GM21723 (cell line): ENCODE data around the gene CEP350.
"Not testable (repeated sequence)": the region's sequence is repeated elsewhere in the genome, so short reads cannot be mapped to it uniquely, and the experiment has no call there.

Experiments used
- ATAC-seq: cut with Tn5 transposase; IDR thresholded peaks from one replicate; pipeline ENCODE4 v1.9.1; 2021; ENCODE audit warnings: mild to moderate bottlenecking, moderate library complexity; ENCODE audit not compliant: unreplicated experiment

CEP350 gene

GRCh38 chr1:180112984-180113647, 158.5 kb downstream of the CEP350 start:
- ATAC-seq = no peak

GRCh38 chr1:180114396-180114945, 159.9 kb downstream of the CEP350 start:
- ATAC-seq = no peak

- no peak for ATAC-seq
Measured at GRCh38 chr1:180116964-180117763, 162.6 kb downstream of the CEP350 start.

- no peak for ATAC-seq
Measured at GRCh38 chr1:180117764-180118116, 163.1 kb downstream of the CEP350 start.

GRCh38 chr1:180119837-180120236, 165.2 kb downstream of the CEP350 start:
- ATAC-seq = no peak

- no peak for ATAC-seq
Measured at GRCh38 chr1:180123463-180123936, 168.9 kb downstream of the CEP350 start.

GRCh38 chr1:180130651-180131050, 176.0 kb downstream of the CEP350 start:
- no peak for ATAC-seq

GRCh38 chr1:180131510-180131909, 176.9 kb downstream of the CEP350 start:
- no peak for ATAC-seq

GRCh38 chr1:180133193-180133592, 178.6 kb downstream of the CEP350 start:
- no peak for ATAC-seq

- not testable (repeated sequence) for ATAC-seq
Measured at GRCh38 chr1:180133688-180134087, 179.1 kb downstream of the CEP350 start.

- ATAC-seq = no peak
Measured at GRCh38 chr1:180135535-180135934, 180.9 kb downstream of the CEP350 start.

GRCh38 chr1:180136331-180136967, 181.8 kb downstream of the CEP350 start:
- no peak for ATAC-seq

- ATAC-seq = no peak
Measured at GRCh38 chr1:180136968-180137356, 182.4 kb downstream of the CEP350 start.

GRCh38 chr1:180137776-180138175, 183.2 kb downstream of the CEP350 start:
- no peak for ATAC-seq

GRCh38 chr1:180141381-180141934, 186.8 kb downstream of the CEP350 start:
- ATAC-seq = no peak

- no peak for ATAC-seq
Measured at GRCh38 chr1:180143359-180143758, 188.7 kb downstream of the CEP350 start.

GRCh38 chr1:180144659-180145357, 190.2 kb downstream of the CEP350 start:
- ATAC-seq = no peak

- ATAC-seq = no peak
Measured at GRCh38 chr1:180145446-180145845, 190.8 kb downstream of the CEP350 start.

GRCh38 chr1:180150982-180151381, 196.4 kb downstream of the CEP350 start:
- ATAC-seq = no peak

GRCh38 chr1:180151508-180151907, 196.9 kb downstream of the CEP350 start:
- ATAC-seq = no peak

- ATAC-seq = no peak
Measured at GRCh38 chr1:180152588-180152987, 198.0 kb downstream of the CEP350 start.
